HG02642 (cell line): ENCODE measurements around the gene PEX14.

Experiments
- ATAC-seq: cut with Tn5 transposase; IDR thresholded peaks from one replicate; pipeline ENCODE4 v1.9.1; 2021; ENCODE audit warnings: mild to moderate bottlenecking; ENCODE audit not compliant: unreplicated experiment, poor library complexity

PEX14 gene

DNA sequence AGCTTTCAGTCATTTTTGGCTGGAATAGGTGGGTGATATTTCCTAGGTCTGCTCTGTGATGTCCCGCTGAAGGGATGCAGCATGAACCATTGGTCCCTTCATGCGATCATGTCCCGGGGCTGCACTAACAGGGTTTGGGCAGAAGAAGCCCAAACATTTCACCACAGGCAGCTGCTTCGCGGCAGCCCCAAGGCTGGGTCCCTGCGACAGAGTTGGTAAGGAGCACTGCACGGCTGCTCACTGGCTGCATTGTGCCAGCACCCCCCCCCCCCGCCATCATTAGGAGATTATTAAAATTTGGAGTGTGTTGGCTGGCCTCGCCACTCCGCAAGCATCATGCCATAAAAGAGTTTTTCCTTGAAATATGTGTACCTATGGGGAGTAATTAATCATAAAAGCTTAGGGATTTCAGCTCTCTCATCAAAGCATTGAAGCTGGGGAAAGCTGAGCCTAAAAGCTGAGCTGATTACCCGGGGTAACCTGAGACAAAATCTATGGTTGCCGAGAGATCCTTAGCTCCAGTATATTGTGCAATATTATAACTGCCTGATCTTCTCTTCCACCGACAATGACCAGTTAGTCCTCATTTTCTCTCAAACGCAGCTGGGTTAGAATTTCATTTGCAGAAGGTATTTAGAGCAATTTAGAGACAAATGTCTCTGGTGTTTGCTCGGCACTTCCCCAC lies 62.5 kb downstream of the PEX14 start:
- no peak for ATAC-seq

- no peak for ATAC-seq
Measured at GRCh38 chr1:10538646-10539355, 64.1 kb downstream of the PEX14 start.

DNA sequence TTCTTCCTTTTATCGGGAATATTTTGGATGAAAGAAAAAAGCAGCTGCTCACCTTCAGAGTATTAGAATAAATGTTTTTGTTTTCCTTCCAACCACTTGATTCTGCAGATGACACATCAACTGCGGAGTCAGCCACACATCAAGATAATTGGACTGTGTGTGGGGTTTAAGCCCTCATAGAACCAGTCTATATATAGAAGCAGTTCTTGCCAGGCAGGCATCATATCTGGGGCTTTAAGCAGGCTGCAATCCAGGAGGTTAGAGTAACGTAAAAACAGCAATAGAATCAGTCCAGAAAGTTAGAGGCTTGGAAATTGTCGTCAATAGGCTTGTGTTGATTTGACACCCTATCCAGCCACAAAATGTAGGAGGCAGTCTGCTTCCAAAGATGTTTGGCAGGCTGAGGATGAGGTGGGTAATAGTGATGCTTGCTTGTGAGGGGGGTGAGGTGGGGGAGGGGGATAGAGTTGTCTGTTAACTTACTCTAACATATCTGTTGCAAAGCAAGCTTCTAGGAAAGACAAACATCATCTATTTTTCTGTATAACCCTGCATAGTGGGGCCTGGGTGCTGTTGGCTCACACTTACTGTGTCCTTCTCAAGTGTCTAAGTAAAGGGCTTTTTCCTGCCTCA lies 64.8 kb downstream of the PEX14 start:
- no peak for ATAC-seq

DNA sequence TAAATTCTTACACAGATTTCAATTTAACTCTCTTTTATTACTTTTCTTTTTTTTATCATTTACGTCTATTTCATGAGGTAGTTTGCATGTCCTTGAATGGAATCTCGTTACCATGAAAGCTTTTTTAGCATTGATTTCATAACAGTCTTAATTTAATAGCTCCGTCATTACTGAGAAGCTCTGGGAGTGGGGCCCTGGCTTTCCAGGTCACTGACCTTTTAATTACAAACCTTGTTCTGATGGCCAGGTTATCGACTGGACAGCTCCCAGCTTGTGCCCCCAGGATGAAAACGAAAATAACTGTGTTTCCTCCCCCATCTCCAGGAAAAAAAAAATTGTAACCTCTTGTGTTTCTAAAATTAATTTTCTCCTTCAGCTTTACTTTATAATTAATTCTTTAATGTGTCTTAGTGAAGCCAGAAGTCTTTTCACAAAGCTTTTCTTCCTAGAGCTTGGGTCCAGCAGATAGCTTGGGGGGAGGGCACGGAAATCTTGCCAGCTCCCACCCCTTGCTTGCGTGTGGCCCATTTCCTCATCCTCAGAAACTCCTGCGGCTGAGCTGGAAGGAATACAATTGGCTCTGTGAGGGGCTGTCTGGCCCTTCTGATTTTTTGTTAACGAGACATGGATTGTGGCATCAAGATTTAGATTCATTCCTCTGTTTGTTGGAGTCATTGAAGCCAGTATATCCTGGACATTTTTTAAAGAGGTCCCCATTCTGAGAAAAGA lies 65.7 kb downstream of the PEX14 start:
- ATAC-seq: no peak

- no peak for ATAC-seq
Measured at GRCh38 chr1:10541286-10541685, 66.5 kb downstream of the PEX14 start.

GRCh38 chr1:10544239-10544638 lies 69.5 kb downstream of the PEX14 start:
- ATAC-seq: no peak

GRCh38 chr1:10546896-10547295 lies 72.1 kb downstream of the PEX14 start:
- no peak for ATAC-seq

DNA sequence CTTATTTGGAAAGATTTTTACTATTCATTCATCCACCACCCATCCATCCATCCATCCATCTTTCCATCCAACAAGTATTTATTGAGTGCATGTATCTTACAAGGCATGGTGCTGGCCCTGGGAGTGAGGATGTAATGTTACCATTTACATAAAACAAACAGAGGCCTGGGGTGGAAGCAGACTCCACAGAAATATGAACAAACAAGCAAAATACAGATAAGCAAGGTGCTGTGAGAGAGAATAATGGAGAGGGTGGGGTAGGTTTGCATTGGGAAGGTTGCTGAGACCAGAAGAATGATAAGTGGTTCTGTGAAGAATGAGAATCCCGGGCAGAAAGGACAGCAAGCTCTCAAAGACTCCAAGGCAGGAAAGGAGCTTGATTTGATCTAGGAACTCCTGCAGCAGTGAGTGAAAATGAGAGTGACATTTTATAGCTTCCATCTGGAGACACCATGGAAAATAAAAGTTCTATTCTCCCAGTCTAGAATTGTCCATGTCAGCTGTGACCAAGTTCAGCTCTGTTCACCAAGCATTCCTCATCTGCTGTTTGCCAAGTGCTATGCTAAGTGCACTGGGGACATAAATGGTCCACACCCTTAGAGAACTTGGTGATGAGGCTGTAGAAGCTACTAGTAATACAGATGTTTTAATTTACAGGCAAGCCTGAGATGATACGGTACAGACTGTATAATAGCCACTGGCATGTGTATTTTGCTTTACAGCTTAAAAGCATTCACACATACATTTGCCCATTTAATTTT lies 75.3 kb downstream of the PEX14 start:
- no peak for ATAC-seq

DNA sequence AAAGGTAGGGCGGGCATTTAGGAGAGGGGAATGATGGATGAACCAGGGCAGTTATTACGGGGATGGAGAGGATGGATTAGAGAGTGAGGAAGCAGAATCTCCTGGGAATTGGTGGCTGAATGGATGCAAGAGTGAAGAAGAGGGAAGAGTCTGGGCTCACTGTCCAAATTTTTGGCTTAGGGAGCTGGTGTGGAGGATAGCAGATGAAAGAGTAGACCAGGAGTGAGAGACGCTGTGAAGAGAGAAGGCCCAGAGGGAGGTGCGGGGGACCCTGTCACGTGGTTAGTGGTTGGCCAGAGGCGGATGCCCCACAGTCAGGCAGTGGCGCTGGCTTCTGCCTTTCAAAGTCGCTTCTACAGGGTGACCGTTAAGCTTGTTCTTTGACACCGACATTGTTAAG lies 78.4 kb downstream of the PEX14 start:
- no peak for ATAC-seq

DNA sequence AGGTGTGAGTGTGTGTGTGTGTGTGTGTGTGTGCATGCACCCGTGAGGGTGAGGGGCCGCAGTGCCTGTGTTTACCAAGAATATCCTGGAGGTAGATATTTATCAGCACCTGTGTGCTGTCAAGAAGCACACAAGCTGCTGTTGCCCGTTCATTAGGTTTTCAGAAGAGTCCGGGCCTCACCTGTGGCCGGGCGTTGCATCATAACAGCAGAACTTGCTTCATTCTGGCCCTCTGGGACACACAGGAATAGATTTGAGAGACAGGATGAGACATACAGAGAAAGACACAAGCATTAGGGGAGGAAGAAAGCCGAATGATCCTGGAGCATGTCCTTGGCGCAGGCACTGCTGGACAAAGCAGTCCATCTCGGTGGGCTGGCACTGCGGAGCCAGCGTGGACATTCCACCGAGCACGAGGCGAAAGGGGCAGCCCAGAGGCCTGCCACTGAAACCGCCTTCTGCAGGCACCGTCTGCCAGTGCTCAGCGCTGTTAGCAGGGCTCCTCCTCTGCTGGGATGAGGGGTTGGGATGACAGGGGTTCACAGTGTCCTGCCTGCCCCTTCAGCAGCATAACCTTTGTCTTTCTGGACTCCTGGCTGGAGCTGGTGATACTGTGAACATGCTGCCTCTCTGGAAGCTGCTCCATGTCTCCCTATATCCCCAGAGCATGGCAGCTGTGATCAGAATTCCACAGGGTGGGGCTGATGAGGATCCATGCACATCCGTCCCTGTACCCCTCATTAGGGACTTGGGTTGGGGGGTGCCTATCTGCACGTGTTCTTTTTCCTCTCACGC lies 81.1 kb downstream of the PEX14 start:
- no peak for ATAC-seq

DNA sequence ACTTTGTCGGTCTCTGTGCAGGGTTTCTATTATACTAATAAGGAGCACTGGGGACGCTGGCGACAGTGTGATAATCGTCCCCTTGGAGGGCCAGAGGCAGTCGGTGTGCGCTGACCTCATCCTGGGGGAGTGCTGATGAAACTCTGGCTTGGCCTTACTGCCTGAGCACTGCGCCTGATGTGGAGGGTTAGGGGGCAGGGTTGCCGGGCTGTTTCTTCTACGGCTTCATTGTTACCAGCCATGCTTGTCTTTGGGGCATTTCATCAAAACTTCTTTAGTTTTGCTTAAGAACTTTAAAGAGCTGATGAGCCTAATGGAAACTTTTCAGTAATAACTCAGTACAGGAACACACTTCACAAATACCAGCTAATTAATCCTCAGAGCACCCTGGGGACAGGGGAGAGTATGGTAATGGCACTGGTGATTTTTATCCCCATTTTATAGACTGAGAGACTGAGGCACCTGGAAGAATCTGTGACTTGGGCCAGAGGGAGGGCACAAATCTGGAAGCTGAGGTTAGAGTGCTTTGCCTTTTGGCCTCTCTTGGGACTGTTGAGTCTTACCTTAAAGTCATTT lies 81.8 kb downstream of the PEX14 start:
- ATAC-seq: no peak

GRCh38 chr1:10557714-10558113 lies 83.0 kb downstream of the PEX14 start:
- ATAC-seq: no peak

GRCh38 chr1:10559386-10559785 lies 84.6 kb downstream of the PEX14 start:
- no peak for ATAC-seq

DNA sequence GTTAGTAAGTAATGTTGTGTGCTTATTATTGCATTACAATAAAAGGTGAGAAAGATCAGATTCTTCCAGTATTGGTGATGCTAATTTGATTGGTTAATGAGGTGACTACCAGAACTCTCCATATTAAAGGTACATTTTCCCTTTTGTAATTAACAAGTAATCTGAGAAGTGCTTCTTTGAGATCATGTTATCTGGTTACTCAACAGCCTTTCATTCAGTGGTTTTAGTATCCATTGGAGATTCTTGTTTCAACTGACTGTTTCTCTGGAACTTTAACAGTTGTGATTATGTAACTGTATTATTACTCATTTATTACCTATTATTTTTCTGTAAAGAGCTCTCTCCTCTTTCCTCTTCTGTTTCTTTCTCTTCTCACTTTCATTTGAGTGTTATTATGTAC lies 86.7 kb downstream of the PEX14 start:
- ATAC-seq: no peak

DNA sequence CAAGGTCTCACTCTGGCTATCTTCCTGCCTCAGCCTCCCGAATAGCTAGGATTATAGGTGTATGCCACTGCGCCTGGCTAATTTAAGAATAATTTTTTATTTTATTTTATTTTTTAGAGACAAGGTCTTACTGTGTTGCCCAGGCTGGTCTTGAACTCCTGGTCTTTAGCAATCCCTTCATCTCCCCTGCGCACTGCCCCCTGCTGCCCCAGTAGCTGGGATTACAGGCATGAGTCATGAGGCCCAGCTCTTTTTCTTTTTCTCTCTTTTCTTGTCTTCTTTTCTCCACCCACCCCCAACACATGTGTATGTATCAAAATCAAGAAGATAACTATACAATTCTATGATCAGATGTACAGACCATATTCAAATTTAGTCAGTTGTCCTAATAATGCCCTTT lies 87.2 kb downstream of the PEX14 start:
- ATAC-seq: no peak

GRCh38 chr1:10564063-10564462 lies 89.3 kb downstream of the PEX14 start:
- ATAC-seq: no peak

GRCh38 chr1:10569531-10569930 lies 94.8 kb downstream of the PEX14 start:
- ATAC-seq: no peak

GRCh38 chr1:10575616-10576015 lies 100.9 kb downstream of the PEX14 start:
- ATAC-seq: no peak

- ATAC-seq: no peak
Measured at GRCh38 chr1:10578070-10578469, 103.3 kb downstream of the PEX14 start.
